K562 (cell line): ENCODE measurements around the gene ABHD8. TPM values are rescaled to one million over a fixed set of nuclear protein-coding genes. Genes with fewer than 3 reads are reported as not detected.

Experiments
- C11orf30 ChIP-seq: fragments of 450-650 bp; IDR thresholded peaks from 2 replicates; pipeline ENCODE4 v1.6.1; 2016; ENCODE audit warnings: low read depth, mild to moderate bottlenecking
- CREB1 ChIP-seq, 2 experiments: sonication (generic) in 1 of 2; formaldehyde crosslinking in 1 of 2; IDR thresholded peaks; 2 replicates each; pipeline versions ENCODE4 v1.6.1 to v1.8.0; 2012 to 2022; ENCODE audit warnings: inconsistent platforms in 1 of 2, mild to moderate bottlenecking in 1 of 2, missing genetic modification reagents in 1 of 2, moderate library complexity in 1 of 2
- CREM ChIP-seq: IDR thresholded peaks from 2 replicates; pipeline ENCODE4 v1.6.1; 2014; ENCODE audit warnings: antibody characterized with exemption, low read depth
- GABPB1 ChIP-seq: sonication (generic); formaldehyde crosslinking; IDR thresholded peaks from 2 replicates; pipeline ENCODE4 v1.8.0; 2022; ENCODE audit warnings: mild to moderate bottlenecking, missing genetic modification reagents
- HNRNPH1 ChIP-seq: fragments of 200-400 bp; formaldehyde crosslinking; optimal IDR thresholded peaks from 2 replicates; pipeline ENCODE3; 2017; ENCODE audit warnings: low read depth, mild to moderate bottlenecking, low read length, moderate library complexity
- MAZ ChIP-seq, 2 experiments: fragments of 450-650 bp in 1 of 2; sonication (generic) in 1 of 2; formaldehyde crosslinking; IDR thresholded peaks in 1 of 2; conservative IDR thresholded peaks in 1 of 2; 2 replicates each; pipeline versions ENCODE4 v1.4.0 to v1.5.0; 2020; ENCODE audit warnings: mild to moderate bottlenecking in 1 of 2, missing genetic modification reagents in 1 of 2
- MBD2 ChIP-seq: sonication (generic); IDR thresholded peaks from 2 replicates; pipeline ENCODE4 v1.6.1; 2016; ENCODE audit warnings: low read depth, borderline replicate concordance
- MEF2A ChIP-seq: IDR thresholded peaks from 2 replicates; pipeline ENCODE4 v1.6.1; 2011; ENCODE audit warnings: low read depth, mild to moderate bottlenecking, low read length, moderate library complexity; ENCODE audit not compliant: control insufficient read depth
- POLR2G ChIP-seq: fragments of 200-400 bp; formaldehyde crosslinking; IDR thresholded peaks from 2 replicates; pipeline ENCODE4 v1.6.1; 2017; ENCODE audit warnings: low read depth, mild to moderate bottlenecking, antibody characterized with exemption, low read length, moderate library complexity
- POLR3A ChIP-seq: IDR thresholded peaks from 2 replicates; pipeline ENCODE4 v1.6.1; 2011; ENCODE audit warnings: borderline replicate concordance, mild to moderate bottlenecking, moderate library complexity; ENCODE audit not compliant: insufficient read length, insufficient read depth; ENCODE audit errors: extremely low read depth
- SOX6 ChIP-seq: fragments of 450-650 bp; IDR thresholded peaks from 2 replicates; pipeline ENCODE4 v1.6.1; 2014; ENCODE audit warnings: mild to moderate bottlenecking
- SP1 ChIP-seq: sonication (generic); formaldehyde crosslinking; IDR thresholded peaks from 2 replicates; pipeline ENCODE4 v1.8.1; 2022; ENCODE audit warnings: mild to moderate bottlenecking, missing genetic modification reagents
- YY1 ChIP-seq, 3 experiments: IDR thresholded peaks; 2 replicates each; pipeline ENCODE4 v1.6.1; 2011; ENCODE audit warnings: low read length in 2 of 3, mild to moderate bottlenecking in 2 of 3, moderate library complexity in 2 of 3, borderline replicate concordance in 1 of 3, control low read depth in 1 of 3, low read depth in 1 of 3; ENCODE audit not compliant: insufficient read depth in 3 of 3, insufficient replicate concordance in 2 of 3, control insufficient read depth in 1 of 3, insufficient read length in 1 of 3; ENCODE audit errors: extremely low read depth in 1 of 3
- ZEB2 ChIP-seq: fragments of 450-650 bp; IDR thresholded peaks from 2 replicates; pipeline ENCODE4 v1.6.1; 2016
- polyA plus RNA-seq, 8 experiments: library from polyadenylated mRNA; depleted of rRNA in 4 of 8; stranded (reverse) in 5 of 8; unstranded in 3 of 8; fragments of >200 nt; fragmentation: Nextera tagmentation in 2 of 8; fragmentation: Illumina TruSeq in 1 of 8; extraction: Ambion mirVana in 2 of 8; extraction: Trizol in 1 of 8; gene quantifications; 2 replicates each; pipeline versions ENCODE4 v1.2.1 to v1.2.3, GENCODE V29; 2011 to 2014; ENCODE audit warnings: inconsistent platforms in 1 of 8, missing spikeins in 1 of 8
- total RNA-seq, 7 experiments: library from RNA; depleted of rRNA in 6 of 7; stranded (reverse); fragments of >200 nt in 6 of 7; fragmentation: Illumina TruSeq in 2 of 7; extraction: Trizol in 2 of 7; gene quantifications; 2 replicates each; pipeline versions ENCODE4 v1.2.1 to v1.2.3, GENCODE V29; 2011 to 2021; ENCODE audit warnings: low replicate concordance in 1 of 7
- TF ChIP-seq, protein P1 (sequence below): sonication (generic); formaldehyde crosslinking; IDR thresholded peaks from 2 replicates; pipeline ENCODE4 v1.8.0; 2023; ENCODE audit warnings: mild to moderate bottlenecking, missing genetic modification reagents
- TF ChIP-seq, protein P2 (sequence below), 2 experiments: fragments of 450-650 bp; IDR thresholded peaks; 2 replicates each; pipeline ENCODE4 v1.6.1; 2018; ENCODE audit warnings: mild to moderate bottlenecking in 2 of 2, low read depth in 1 of 2; ENCODE audit not compliant: partially characterized antibody in 2 of 2
- TF ChIP-seq, protein P3 (sequence below): sonication (generic); formaldehyde crosslinking; IDR thresholded peaks from 2 replicates; pipeline ENCODE4 v1.9.0; 2022; ENCODE audit warnings: mild to moderate bottlenecking, missing genetic modification reagents

Gene ABHD8
- total and polyA plus RNA-seq, 9 of the 15 experiments (the other 6 are each of a cell fraction or from before 2014, with no cell fraction given): 0.04 to 6.6 (median 2.0) TPM; not detected in 1

DNA sequence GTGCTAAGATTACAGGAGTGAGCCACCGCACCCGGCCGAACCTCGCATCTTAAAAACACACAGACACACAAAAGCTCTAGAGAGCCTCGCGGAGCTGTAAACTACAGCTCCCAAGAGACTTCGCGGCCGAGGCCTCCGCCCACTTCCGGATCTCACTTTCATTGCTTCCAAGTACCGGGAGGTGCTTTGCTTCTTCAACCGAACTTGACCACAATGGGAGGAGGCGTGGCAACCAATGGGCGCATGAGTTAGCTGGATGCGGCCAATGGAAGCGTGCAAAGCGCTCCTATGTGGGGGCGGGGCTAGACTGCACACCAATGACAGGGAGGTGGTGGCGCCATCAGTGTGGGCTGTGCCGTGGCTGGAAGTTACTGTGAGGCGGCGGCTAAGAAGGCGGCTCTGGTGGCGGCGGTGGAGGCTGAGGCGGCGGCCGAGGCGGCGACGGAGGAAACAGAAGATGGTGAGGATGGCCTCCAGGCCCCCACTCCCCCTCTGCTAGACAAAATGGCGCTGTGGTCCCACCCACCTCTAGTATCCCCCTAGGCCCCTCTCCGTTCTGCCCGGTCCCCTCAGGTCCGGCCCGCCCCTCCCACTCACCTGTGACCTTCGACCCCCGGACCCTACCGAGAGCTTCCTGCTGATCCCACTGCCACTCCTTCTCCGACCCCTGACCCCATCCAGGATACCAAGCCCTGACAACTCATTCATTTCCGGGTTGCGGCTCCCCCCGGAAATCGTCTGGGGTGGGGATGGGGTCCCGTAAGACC, 6.2 kb upstream of the ABHD8 start, which contains the start of gene DDA1 (continued):
- TF ChIP-seq, protein P1, sequence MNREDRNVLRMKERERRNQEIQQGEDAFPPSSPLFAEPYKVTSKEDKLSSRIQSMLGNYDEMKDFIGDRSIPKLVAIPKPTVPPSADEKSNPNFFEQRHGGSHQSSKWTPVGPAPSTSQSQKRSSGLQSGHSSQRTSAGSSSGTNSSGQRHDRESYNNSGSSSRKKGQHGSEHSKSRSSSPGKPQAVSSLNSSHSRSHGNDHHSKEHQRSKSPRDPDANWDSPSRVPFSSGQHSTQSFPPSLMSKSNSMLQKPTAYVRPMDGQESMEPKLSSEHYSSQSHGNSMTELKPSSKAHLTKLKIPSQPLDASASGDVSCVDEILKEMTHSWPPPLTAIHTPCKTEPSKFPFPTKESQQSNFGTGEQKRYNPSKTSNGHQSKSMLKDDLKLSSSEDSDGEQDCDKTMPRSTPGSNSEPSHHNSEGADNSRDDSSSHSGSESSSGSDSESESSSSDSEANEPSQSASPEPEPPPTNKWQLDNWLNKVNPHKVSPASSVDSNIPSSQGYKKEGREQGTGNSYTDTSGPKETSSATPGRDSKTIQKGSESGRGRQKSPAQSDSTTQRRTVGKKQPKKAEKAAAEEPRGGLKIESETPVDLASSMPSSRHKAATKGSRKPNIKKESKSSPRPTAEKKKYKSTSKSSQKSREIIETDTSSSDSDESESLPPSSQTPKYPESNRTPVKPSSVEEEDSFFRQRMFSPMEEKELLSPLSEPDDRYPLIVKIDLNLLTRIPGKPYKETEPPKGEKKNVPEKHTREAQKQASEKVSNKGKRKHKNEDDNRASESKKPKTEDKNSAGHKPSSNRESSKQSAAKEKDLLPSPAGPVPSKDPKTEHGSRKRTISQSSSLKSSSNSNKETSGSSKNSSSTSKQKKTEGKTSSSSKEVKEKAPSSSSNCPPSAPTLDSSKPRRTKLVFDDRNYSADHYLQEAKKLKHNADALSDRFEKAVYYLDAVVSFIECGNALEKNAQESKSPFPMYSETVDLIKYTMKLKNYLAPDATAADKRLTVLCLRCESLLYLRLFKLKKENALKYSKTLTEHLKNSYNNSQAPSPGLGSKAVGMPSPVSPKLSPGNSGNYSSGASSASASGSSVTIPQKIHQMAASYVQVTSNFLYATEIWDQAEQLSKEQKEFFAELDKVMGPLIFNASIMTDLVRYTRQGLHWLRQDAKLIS (CRISPR knock-in tag): peak; percentile 57; the same call in 1 of the 2 replicates
- TF ChIP-seq SOX6 (no peak), C11orf30 (peak; percentile 87), GABPB1 (peak; percentile 98), CREB1 (IDR thresholded peaks at IDR 0.05) (0 out of 2 replicates have a peak, but pooled peaks have one; percentile 53), CREB1 (CRISPR knock-in tag; IDR thresholded peaks at IDR 0.05) (peak; percentile 77), MBD2 (peak; percentile 100), YY1 (IDR thresholded peaks at IDR 0.05; ENCODE audit: borderline replicate concordance in 1 of 3, control insufficient read depth in 1 of 3, extremely low read depth in 1 of 3, insufficient read depth in 3 of 3, insufficient read length in 1 of 3, insufficient replicate concordance in 2 of 3, low read depth in 1 of 3, low read length in 2 of 3) (peak; percentile 39 to 80 (median 77)), CREM (peak; percentile 85), POLR2G (peak; percentile 83), MAZ (CRISPR knock-in tag; conservative IDR thresholded peaks at IDR 0.05 in 1 of 2, IDR thresholded peaks at IDR 0.05 in 1 of 2) (peak; percentile 13 to 16; a peak in 2 of 4 replicates), MEF2A (no peak), POLR3A (peak; percentile 67), HNRNPH1 (no peak), SP1 (CRISPR knock-in tag) (peak; percentile 100), ZEB2 (peak; percentile 41; the same call in 1 of the 2 replicates)
- TF ChIP-seq, protein P2, sequence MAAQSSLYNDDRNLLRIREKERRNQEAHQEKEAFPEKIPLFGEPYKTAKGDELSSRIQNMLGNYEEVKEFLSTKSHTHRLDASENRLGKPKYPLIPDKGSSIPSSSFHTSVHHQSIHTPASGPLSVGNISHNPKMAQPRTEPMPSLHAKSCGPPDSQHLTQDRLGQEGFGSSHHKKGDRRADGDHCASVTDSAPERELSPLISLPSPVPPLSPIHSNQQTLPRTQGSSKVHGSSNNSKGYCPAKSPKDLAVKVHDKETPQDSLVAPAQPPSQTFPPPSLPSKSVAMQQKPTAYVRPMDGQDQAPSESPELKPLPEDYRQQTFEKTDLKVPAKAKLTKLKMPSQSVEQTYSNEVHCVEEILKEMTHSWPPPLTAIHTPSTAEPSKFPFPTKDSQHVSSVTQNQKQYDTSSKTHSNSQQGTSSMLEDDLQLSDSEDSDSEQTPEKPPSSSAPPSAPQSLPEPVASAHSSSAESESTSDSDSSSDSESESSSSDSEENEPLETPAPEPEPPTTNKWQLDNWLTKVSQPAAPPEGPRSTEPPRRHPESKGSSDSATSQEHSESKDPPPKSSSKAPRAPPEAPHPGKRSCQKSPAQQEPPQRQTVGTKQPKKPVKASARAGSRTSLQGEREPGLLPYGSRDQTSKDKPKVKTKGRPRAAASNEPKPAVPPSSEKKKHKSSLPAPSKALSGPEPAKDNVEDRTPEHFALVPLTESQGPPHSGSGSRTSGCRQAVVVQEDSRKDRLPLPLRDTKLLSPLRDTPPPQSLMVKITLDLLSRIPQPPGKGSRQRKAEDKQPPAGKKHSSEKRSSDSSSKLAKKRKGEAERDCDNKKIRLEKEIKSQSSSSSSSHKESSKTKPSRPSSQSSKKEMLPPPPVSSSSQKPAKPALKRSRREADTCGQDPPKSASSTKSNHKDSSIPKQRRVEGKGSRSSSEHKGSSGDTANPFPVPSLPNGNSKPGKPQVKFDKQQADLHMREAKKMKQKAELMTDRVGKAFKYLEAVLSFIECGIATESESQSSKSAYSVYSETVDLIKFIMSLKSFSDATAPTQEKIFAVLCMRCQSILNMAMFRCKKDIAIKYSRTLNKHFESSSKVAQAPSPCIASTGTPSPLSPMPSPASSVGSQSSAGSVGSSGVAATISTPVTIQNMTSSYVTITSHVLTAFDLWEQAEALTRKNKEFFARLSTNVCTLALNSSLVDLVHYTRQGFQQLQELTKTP (IDR thresholded peaks at IDR 0.05; ENCODE audit: low read depth in 1 of 2, partially characterized antibody in 2 of 2): peak in 1 of 2 experiments; percentile 83
- TF ChIP-seq, protein P3, sequence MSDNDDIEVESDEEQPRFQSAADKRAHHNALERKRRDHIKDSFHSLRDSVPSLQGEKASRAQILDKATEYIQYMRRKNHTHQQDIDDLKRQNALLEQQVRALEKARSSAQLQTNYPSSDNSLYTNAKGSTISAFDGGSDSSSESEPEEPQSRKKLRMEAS (CRISPR knock-in tag): peak; percentile 72
